Progenitor cell of endocrine pancreas (in vitro differentiated cells): ENCODE measurements around the gene LLGL1. TPM values are rescaled to one million over a fixed set of nuclear protein-coding genes. Genes with fewer than 3 reads are reported as not detected.

ENCODE experiments used
- DNase-seq: peaks from one replicate; pipeline ENCODE4 v3.0.0; 2021; ENCODE audit warnings: low spot score; ENCODE audit not compliant: unreplicated experiment
- H3K27ac Mint-ChIP-seq: 2 replicates; pipeline ENCODE4 v1.8.0; 2021; ENCODE audit warnings: mild to moderate bottlenecking, moderate library complexity, mixed read lengths
- H3K27me3 Mint-ChIP-seq: 2 replicates; pipeline ENCODE4 v1.8.0; 2021; ENCODE audit warnings: mixed read lengths
- H3K36me3 Mint-ChIP-seq: 2 replicates; pipeline ENCODE4 v1.8.0; 2022; ENCODE audit warnings: mixed read lengths; ENCODE audit not compliant: insufficient read depth
- H3K4me1 Mint-ChIP-seq: 2 replicates; pipeline ENCODE4 v1.8.0; 2021; ENCODE audit warnings: low read depth, mixed read lengths
- H3K4me3 Mint-ChIP-seq: 2 replicates; pipeline ENCODE4 v1.8.0; 2021; ENCODE audit warnings: low read depth, mild to moderate bottlenecking, moderate library complexity, mixed read lengths
- H3K9me3 Mint-ChIP-seq: 2 replicates; pipeline ENCODE4 v1.8.0; 2021; ENCODE audit warnings: low read depth, mixed read lengths
- total RNA-seq: library from RNA; stranded (reverse); gene quantifications from 2 replicates; pipeline ENCODE4 v1.2.1, GENCODE V29; 2021
- TF ChIP-seq, protein P1 (sequence below): fragments of 200-600 bp; sonication (generic); IDR thresholded peaks from one replicate; pipeline ENCODE4 v1.5.0; 2021; ENCODE audit warnings: antibody characterized with exemption, mild to moderate bottlenecking; ENCODE audit not compliant: unreplicated experiment

The LLGL1 gene
- total RNA-seq, 1 donor from 2014 or later: 76.7 TPM

DNA sequence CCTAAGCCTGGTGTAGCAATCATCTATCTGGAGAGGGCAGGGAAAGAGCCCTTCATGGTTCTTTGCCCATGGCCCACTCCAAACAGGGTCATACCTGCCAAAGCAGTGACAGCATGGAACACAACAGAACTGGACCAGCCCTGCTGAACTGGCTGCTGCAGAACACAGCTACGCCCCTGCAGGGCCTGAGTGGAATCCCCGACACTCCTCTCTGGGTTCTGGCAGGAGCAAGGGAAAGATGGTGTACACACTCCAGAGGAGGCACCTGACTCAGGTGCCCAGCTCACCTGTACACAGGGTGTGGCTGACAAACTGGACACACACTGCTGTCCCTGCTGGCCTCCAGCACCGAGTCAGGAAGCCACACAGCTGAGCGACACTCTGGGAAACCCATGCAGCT, 54.8 kb downstream of the LLGL1 start:
- TF ChIP-seq, protein P1, sequence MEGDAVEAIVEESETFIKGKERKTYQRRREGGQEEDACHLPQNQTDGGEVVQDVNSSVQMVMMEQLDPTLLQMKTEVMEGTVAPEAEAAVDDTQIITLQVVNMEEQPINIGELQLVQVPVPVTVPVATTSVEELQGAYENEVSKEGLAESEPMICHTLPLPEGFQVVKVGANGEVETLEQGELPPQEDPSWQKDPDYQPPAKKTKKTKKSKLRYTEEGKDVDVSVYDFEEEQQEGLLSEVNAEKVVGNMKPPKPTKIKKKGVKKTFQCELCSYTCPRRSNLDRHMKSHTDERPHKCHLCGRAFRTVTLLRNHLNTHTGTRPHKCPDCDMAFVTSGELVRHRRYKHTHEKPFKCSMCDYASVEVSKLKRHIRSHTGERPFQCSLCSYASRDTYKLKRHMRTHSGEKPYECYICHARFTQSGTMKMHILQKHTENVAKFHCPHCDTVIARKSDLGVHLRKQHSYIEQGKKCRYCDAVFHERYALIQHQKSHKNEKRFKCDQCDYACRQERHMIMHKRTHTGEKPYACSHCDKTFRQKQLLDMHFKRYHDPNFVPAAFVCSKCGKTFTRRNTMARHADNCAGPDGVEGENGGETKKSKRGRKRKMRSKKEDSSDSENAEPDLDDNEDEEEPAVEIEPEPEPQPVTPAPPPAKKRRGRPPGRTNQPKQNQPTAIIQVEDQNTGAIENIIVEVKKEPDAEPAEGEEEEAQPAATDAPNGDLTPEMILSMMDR: no peak
- no peak for DNase-seq
- Mint-ChIP-seq H3K4me1 (no peaks in the 10 kb centered on the region), H3K27me3 (no peaks in the 10 kb centered on the region), H3K36me3 (peaks cover 11% of the 10 kb centered on the region), H3K9me3 (no peaks in the 10 kb centered on the region), H3K4me3 (no peak overlapping the region), H3K27ac (no peak overlapping the region)

GRCh38 chr17:18280766-18281371, 55.4 kb downstream of the LLGL1 start:
- Mint-ChIP-seq H3K27ac (no peak overlapping the region), H3K27me3 (no peaks in the 10 kb centered on the region), H3K9me3 (no peaks in the 10 kb centered on the region), H3K4me1 (no peaks in the 10 kb centered on the region), H3K36me3 (peaks cover 11% of the 10 kb centered on the region), H3K4me3 (no peak overlapping the region)
- DNase-seq: no peak
- TF ChIP-seq, protein P1: no peak

- TF ChIP-seq, protein P1: no peak
- Mint-ChIP-seq H3K27ac (no peak overlapping the region), H3K4me1 (no peaks in the 10 kb centered on the region), H3K9me3 (no peaks in the 10 kb centered on the region), H3K36me3 (peaks cover 15% of the 10 kb centered on the region), H3K4me3 (no peak overlapping the region), H3K27me3 (no peaks in the 10 kb centered on the region)
- DNase-seq: no peak
Measured at GRCh38 chr17:18281788-18282187, 56.4 kb downstream of the LLGL1 start.

- DNase-seq: no peak
- peaks cover 21% of the 10 kb centered on the region for H3K36me3 Mint-ChIP-seq
- no peaks in the 10 kb centered on the region for H3K9me3 Mint-ChIP-seq
- no peaks in the 10 kb centered on the region for H3K27me3 Mint-ChIP-seq
- no peaks in the 10 kb centered on the region for H3K4me1 Mint-ChIP-seq
- TF ChIP-seq, protein P1: no peak
- H3K4me3 Mint-ChIP-seq: no peak overlapping the region
- no peak overlapping the region for H3K27ac Mint-ChIP-seq
Measured at GRCh38 chr17:18285296-18285695, 59.9 kb downstream of the LLGL1 start.

GRCh38 chr17:18291718-18292540, 66.5 kb downstream of the LLGL1 start:
- TF ChIP-seq, protein P1: no peak
- no peak overlapping the region for H3K27ac Mint-ChIP-seq
- H3K9me3 Mint-ChIP-seq: no peaks in the 10 kb centered on the region
- no peak for DNase-seq
- H3K4me1 Mint-ChIP-seq: no peaks in the 10 kb centered on the region
- no peak overlapping the region for H3K4me3 Mint-ChIP-seq
- no peaks in the 10 kb centered on the region for H3K27me3 Mint-ChIP-seq
- peaks cover 21% of the 10 kb centered on the region for H3K36me3 Mint-ChIP-seq

Other genes with a start within 250 kb of the LLGL1 start
- gene ATPAF2, start 186.5 kb upstream of the LLGL1 start, total RNA-seq: 25.3 and 31.5 TPM in 2 replicates
- 10.2 and 12.1 TPM in 2 replicates for gene GID4, start 186.2 kb upstream of the LLGL1 start, total RNA-seq
- gene DRG2, start 137.7 kb upstream of the LLGL1 start, total RNA-seq: 42.9 and 49.3 TPM in 2 replicates
- gene MYO15A, start 116.9 kb upstream of the LLGL1 start, total RNA-seq: 3.3 and 3.9 TPM in 2 replicates
- gene ALKBH5, start 41.8 kb upstream of the LLGL1 start, total RNA-seq: 78.1 and 78.4 TPM in 2 replicates
- 256 and 260 TPM in 2 replicates for gene FLII, start 33.1 kb downstream of the LLGL1 start, total RNA-seq
- 18.4 and 22.2 TPM in 2 replicates for gene MIEF2, start 35.0 kb downstream of the LLGL1 start, total RNA-seq
- 60.4 and 63.2 TPM in 2 replicates for gene TOP3A, start 89.4 kb downstream of the LLGL1 start, total RNA-seq
- 16.6 and 17.7 TPM in 2 replicates for gene SMCR8, start 89.7 kb downstream of the LLGL1 start, total RNA-seq
- 36.1 and 36.6 TPM in 2 replicates for gene SHMT1, start 137.9 kb downstream of the LLGL1 start, total RNA-seq
- not detected in 2 replicates for gene EVPLL, start 152.1 kb downstream of the LLGL1 start, total RNA-seq